Esophagus muscularis mucosa (tissue), 4 donors: ENCODE measurements around the gene TSPYL4. TPM values are rescaled to one million over a fixed set of nuclear protein-coding genes. Genes with fewer than 3 reads are reported as not detected.

Experiments
- DNase-seq: peaks from one replicate; pipeline ENCODE4 v3.0.0-alpha.2; 2017; ENCODE audit errors: extremely low spot score
- H3K27ac ChIP-seq, 4 donors: fragments of 200-600 bp; sonication (generic); replicated peaks in 1 of 4; 1 replicate in 3 of 4; 2 replicates in 1 of 4; pipeline ENCODE4 v1.5.1; 2016 to 2019; ENCODE audit warnings: mild to moderate bottlenecking in 1 of 4
- H3K27me3 ChIP-seq, 4 donors: fragments of 200-600 bp; sonication (generic); one replicate each; pipeline versions ENCODE4 v1.5.1 to v1.6.0; 2016 to 2019
- H3K36me3 ChIP-seq, 4 donors: fragments of 200-600 bp; sonication (generic); one replicate each; pipeline ENCODE4 v1.5.1; 2016 to 2019
- H3K4me1 ChIP-seq, 4 donors: fragments of 200-600 bp; sonication (generic); one replicate each; pipeline ENCODE4 v1.5.1; 2016 to 2019
- H3K4me3 ChIP-seq, 4 donors: fragments of 200-600 bp; sonication (generic); 1 replicate in 2 of 4; 2 replicates in 2 of 4; pipeline ENCODE4 v1.5.1; 2016 to 2019; ENCODE audit warnings: mild to moderate bottlenecking in 4 of 4, moderate library complexity in 1 of 4
- H3K9me3 ChIP-seq, 4 donors: fragments of 200-600 bp; sonication (generic); 1 replicate in 3 of 4; 2 replicates in 1 of 4; pipeline ENCODE4 v1.5.1; 2016 to 2019
- EP300 ChIP-seq: sonication (generic); formaldehyde crosslinking; IDR thresholded peaks from one replicate; pipeline ENCODE4 v1.6.1; 2017; ENCODE audit warnings: antibody characterized with exemption
- POLR2A ChIP-seq: fragments of 450-650 bp; IDR thresholded peaks from one replicate; pipeline ENCODE4 v1.6.1; 2017; ENCODE audit warnings: antibody characterized with exemption, moderate library complexity, mild to moderate bottlenecking, low read depth
- POLR2AphosphoS5 ChIP-seq, 2 donors: sonication (generic); formaldehyde crosslinking; IDR thresholded peaks; one replicate each; pipeline ENCODE4 v1.6.1; 2017; ENCODE audit warnings: antibody characterized with exemption in 2 of 2
- WGBS: methylation state at CpG from one replicate; pipeline ENCODE4 v1.1.5; 2018; 5-methylcytosine and 5-hydroxymethylcytosine counted together
- intact Hi-C: fragments of 100-400 bp; cut with DNase I; formaldehyde crosslinking; loops from one replicate; pipeline ENCODE4 v1.15.1; 2023
- total RNA-seq, 4 donors: library from RNA; depleted of rRNA; stranded (reverse); fragments of >200 nt; gene quantifications; one replicate each; pipeline versions ENCODE4 v1.1.0 to v1.2.1, GENCODE V29; 2016
- TF ChIP-seq, protein P1 (sequence below), 3 experiments: fragments of 200-600 bp in 2 of 3; fragments of 450-650 bp in 1 of 3; sonication (generic) in 2 of 3; IDR thresholded peaks; one replicate each; pipeline ENCODE4 v1.5.1; 2017 to 2019; ENCODE audit warnings: antibody characterized with exemption in 3 of 3, mild to moderate bottlenecking in 2 of 3, moderate library complexity in 1 of 3

Gene TSPYL4
- total RNA-seq, 4 donors from 2014 or later, result 14.4 to 22.8 (median 18.4) TPM

GRCh38 chr6:116251568-116252384, 2.1 kb downstream of the TSPYL4 start:
- H3K4me3 ChIP-seq, result peak overlapping the region in 3 of 4 donors; percentile 14 to 32 (median 14)
- intact Hi-C loops, result no loop called here
- H3K9me3 ChIP-seq, result no peaks in the 10 kb centered on the region
- TF ChIP-seq POLR2A, result no peak
- no peak for TF ChIP-seq EP300
- DNase-seq, result no peak
- H3K36me3 ChIP-seq, result no peaks in the 10 kb centered on the region
- WGBS, result 73% methylated on average over 6 of the region's 6 CpGs
- H3K27me3 ChIP-seq, result no peaks in the 10 kb centered on the region
- peak overlapping the region in 3 of 4 donors; percentile 28 to 45 (median 32) for H3K27ac ChIP-seq
- peaks cover 45 to 63% (median 61%) of the 10 kb centered on the region in 4 donors for H3K4me1 ChIP-seq

DNA sequence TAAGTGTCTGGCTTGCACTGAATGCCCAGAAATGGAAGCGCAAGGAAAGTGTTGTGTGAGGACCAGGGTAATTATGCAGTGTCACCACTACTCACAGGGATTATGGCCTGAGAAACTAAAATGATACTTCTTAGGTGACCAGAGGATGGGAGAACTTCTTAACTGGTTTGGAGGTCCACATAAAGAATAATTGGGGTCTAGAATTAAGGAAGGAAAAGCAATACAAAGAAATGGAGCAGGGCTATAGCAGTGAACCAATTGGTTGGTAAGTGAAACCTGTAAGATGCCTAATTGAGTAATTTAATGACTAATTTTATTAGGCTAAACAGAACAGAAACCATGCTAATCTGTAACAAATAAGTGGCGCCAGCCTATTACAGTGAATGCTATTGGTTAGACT, 5.3 kb downstream of the TSPYL4 start:
- H3K27ac ChIP-seq, result no peak overlapping the region
- H3K4me3 ChIP-seq, result no peak overlapping the region
- TF ChIP-seq EP300 (no peak), POLR2AphosphoS5 (IDR thresholded peaks at IDR 0.05) (no peak), POLR2A (no peak)
- TF ChIP-seq, protein P1, sequence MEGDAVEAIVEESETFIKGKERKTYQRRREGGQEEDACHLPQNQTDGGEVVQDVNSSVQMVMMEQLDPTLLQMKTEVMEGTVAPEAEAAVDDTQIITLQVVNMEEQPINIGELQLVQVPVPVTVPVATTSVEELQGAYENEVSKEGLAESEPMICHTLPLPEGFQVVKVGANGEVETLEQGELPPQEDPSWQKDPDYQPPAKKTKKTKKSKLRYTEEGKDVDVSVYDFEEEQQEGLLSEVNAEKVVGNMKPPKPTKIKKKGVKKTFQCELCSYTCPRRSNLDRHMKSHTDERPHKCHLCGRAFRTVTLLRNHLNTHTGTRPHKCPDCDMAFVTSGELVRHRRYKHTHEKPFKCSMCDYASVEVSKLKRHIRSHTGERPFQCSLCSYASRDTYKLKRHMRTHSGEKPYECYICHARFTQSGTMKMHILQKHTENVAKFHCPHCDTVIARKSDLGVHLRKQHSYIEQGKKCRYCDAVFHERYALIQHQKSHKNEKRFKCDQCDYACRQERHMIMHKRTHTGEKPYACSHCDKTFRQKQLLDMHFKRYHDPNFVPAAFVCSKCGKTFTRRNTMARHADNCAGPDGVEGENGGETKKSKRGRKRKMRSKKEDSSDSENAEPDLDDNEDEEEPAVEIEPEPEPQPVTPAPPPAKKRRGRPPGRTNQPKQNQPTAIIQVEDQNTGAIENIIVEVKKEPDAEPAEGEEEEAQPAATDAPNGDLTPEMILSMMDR (IDR thresholded peaks at IDR 0.05), result no peak

GRCh38 chr6:116247285-116247684, 6.6 kb downstream of the TSPYL4 start:
- no peak overlapping the region for H3K4me3 ChIP-seq
- intact Hi-C loops, result no loop called here
- TF ChIP-seq POLR2A (no peak), POLR2AphosphoS5 (IDR thresholded peaks at IDR 0.05) (no peak), EP300 (no peak)
- TF ChIP-seq, protein P1 (IDR thresholded peaks at IDR 0.05), result no peak
- H3K27me3 ChIP-seq, result no peaks in the 10 kb centered on the region
- no peak for DNase-seq
- peaks cover 0 to 5% (median 0%) of the 10 kb centered on the region in 4 donors for H3K36me3 ChIP-seq
- no peak overlapping the region for H3K27ac ChIP-seq
- peaks cover 25 to 40% (median 36%) of the 10 kb centered on the region in 4 donors for H3K4me1 ChIP-seq
- no peaks in the 10 kb centered on the region for H3K9me3 ChIP-seq

More for the DNA sequence above, 5.3 kb downstream of the TSPYL4 start:
- DNase-seq, result no peak
- Histone ChIP-seq H3K27me3 (no peaks in the 10 kb centered on the region), H3K36me3 (peaks cover 0 to 5% (median 0%) of the 10 kb centered on the region in 4 donors), H3K9me3 (no peaks in the 10 kb centered on the region), H3K4me1 (peaks cover 34 to 50% (median 47%) of the 10 kb centered on the region in 4 donors)
- WGBS, result 89% methylated on average over 2 of the region's 2 CpGs
- intact Hi-C loops, result no loop called here

- H3K9me3 ChIP-seq, result no peaks in the 10 kb centered on the region
- intact Hi-C loops, result no loop called here
- TF ChIP-seq, protein P1 (IDR thresholded peaks at IDR 0.05), result no peak
- no peak for TF ChIP-seq EP300
- no peak for TF ChIP-seq POLR2AphosphoS5 (IDR thresholded peaks at IDR 0.05)
- TF ChIP-seq POLR2A, result no peak
- H3K27ac ChIP-seq, result no peak overlapping the region
- no peaks in the 10 kb centered on the region for H3K27me3 ChIP-seq
- no peak for DNase-seq
- no peak overlapping the region for H3K4me3 ChIP-seq
- 87% methylated on average over 4 of the region's 4 CpGs for WGBS
- peaks cover 0 to 5% (median 0%) of the 10 kb centered on the region in 4 donors for H3K36me3 ChIP-seq
- H3K4me1 ChIP-seq, result peaks cover 14 to 28% (median 24%) of the 10 kb centered on the region in 4 donors
Measured at GRCh38 chr6:116246089-116246488, 7.8 kb downstream of the TSPYL4 start.

DNA sequence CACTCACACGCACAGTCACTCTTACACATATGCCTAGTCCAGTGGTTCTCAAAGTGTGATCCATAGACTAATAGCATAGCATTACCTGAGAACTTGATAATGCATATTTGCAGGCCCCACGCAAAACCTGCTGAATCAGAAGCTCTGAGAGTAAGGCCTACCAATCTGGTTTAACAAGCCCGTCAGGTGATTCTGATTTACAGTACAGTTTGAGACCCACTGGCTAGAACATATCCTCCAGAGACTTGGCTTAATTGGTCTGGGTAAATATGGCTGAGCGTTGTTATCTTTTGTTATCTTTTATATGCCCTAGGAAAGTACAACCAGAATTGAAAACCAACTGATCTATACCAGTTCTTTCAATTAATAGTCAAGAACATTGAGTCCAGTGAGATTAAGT, 9.6 kb downstream of the TSPYL4 start:
- WGBS, result 82% methylated on average over 3 of the region's 4 CpGs

More for the DNA sequence above, 9.6 kb downstream of the TSPYL4 start:
- DNase-seq, result no peak
- peaks cover 3 to 10% (median 7%) of the 10 kb centered on the region in 4 donors for H3K4me1 ChIP-seq
- intact Hi-C loops, result no loop called here
- TF ChIP-seq POLR2AphosphoS5 (IDR thresholded peaks at IDR 0.05) (no peak), POLR2A (no peak), EP300 (no peak)
- TF ChIP-seq, protein P1 (IDR thresholded peaks at IDR 0.05), result no peak
- no peaks in the 10 kb centered on the region for H3K27me3 ChIP-seq
- H3K27ac ChIP-seq, result no peak overlapping the region
- H3K36me3 ChIP-seq, result peaks cover 0 to 7% (median 1%) of the 10 kb centered on the region in 4 donors
- H3K9me3 ChIP-seq, result no peaks in the 10 kb centered on the region
- H3K4me3 ChIP-seq, result no peak overlapping the region
